ENCODE results near the gene TP63.
A peak's percentile ranks its signal among the peaks of the same experiment; 100 is the strongest.

Gene TP63

GRCh38 chr3:189821262-189821661 is 190.1 kb downstream of the TP63 start:
- DNase-seq (ENCODE audit: low read depth) = no peak

- DNase-seq (ENCODE audit: low read depth) = no peak
These were observed 191.5 kb downstream of the TP63 start for GRCh38 chr3:189822726-189823125.

DNA sequence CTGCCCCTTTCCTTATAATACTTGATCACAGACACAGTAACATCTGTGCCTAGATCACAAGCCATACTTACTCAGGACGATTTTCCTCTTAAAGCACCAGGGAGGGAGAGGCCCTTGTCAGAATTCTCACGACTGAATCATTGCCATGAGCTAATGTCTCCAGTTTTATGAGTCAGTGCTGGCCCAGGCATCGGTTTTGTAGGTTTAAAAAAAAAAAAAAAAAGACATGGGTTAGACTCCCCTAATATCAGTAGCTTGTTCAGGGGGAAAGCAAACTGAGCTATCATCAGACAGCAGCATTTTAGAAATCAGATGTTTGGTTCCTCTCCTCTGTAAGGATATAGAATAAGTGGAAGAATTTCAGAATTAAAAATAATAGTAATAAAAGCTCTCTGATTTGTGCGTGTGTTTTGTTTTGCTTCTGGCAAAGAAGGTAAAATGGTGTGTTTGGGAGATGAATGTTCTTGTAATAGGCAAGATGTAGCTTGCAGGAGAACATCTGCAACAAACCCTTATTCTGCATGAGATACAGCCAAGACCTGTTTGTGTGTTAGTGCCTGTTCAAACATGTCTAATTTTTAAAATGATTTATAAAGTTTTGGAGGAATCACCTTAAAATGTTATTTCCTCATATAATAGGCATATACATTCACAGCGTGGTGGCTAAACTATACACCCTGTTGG is 193.6 kb downstream of the TP63 start:
- DNase-seq (ENCODE audit: low read depth) = peak; percentile 85

GRCh38 chr3:189826566-189826965 is 195.4 kb downstream of the TP63 start:
- no peak for DNase-seq (ENCODE audit: low read depth)

GRCh38 chr3:189827108-189827507 is 195.9 kb downstream of the TP63 start:
- DNase-seq (ENCODE audit: low read depth) = no peak

DNA sequence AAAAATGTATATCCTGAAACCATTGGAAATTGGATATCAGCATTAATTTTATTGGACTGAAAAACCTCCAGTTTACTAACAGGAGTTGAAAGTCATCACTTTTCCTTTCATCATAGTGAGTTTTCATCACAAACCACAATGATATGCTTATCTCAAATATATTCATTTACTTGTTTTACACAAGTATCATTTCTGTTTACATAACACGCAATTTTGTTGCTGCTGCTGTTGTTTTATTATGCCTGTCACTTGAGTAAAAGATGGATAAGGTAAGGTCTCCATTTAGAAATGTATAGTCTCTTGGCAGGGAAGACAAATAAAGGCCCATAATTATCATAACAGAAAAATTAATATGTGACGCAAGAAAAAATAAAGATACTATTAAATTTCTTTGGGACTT is 199.2 kb downstream of the TP63 start:
- no peak for DNase-seq (ENCODE audit: low read depth)

- no peak for DNase-seq (ENCODE audit: low read depth)
These were observed 202.1 kb downstream of the TP63 start for GRCh38 chr3:189833266-189833665.

DNA sequence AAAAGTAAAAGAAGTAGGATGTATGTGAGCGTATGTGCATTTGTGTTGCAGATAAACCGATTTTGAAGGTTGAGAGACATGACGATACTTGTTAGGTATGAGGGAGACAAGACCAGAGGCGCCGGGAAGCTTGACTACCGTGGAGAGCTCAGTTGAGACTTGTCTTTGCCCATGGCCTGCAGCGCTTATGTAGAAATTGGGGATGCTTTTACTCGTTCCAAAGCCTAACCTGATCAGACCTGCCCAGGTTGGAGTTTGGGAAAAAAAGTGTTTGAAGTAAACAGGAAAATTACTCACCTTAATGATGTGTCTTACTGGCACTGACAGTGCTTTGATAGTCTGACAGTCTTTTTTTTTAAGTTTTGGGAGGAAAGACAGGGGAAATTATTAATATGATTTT is 202.8 kb downstream of the TP63 start:
- DNase-seq (ENCODE audit: low read depth) = no peak

DNA sequence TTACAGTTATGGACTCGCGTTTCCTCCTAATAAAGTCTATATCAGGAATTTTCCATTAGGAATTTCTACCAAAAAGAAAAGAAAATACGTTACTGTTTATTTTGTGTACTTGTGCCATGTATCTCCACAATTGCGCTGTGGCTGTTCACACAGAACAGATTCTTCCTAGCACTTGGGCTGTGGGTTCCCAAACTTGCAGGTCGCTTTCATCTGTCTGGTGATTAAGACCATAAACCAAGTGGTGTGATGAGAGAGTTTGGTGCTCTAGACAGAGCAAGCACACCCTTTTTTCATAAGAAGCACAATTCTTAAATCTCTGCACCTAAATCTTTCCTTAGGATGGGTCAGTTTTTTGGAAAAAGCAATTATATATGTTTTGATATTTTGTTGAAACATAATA is 203.3 kb downstream of the TP63 start:
- no peak for DNase-seq (ENCODE audit: low read depth)

- DNase-seq (ENCODE audit: low read depth) = no peak
These were observed 205.6 kb downstream of the TP63 start for GRCh38 chr3:189836795-189837194.

- no peak for DNase-seq (ENCODE audit: low read depth)
These were observed 207.1 kb downstream of the TP63 start for GRCh38 chr3:189838291-189838690.

GRCh38 chr3:189839576-189839975 is 208.4 kb downstream of the TP63 start:
- DNase-seq (ENCODE audit: low read depth) = peak; percentile 73

GRCh38 chr3:189841473-189842205 is 210.4 kb downstream of the TP63 start:
- peak; percentile 47 for DNase-seq (ENCODE audit: low read depth)

- DNase-seq (ENCODE audit: low read depth) = no peak
These were observed 211.8 kb downstream of the TP63 start for GRCh38 chr3:189842681-189843602.

GRCh38 chr3:189845069-189845468 is 213.9 kb downstream of the TP63 start:
- no peak for DNase-seq (ENCODE audit: low read depth)

GRCh38 chr3:189848395-189849040 is 217.3 kb downstream of the TP63 start:
- DNase-seq (ENCODE audit: low read depth) = no peak

- no peak for DNase-seq (ENCODE audit: low read depth)
These were observed 218.1 kb downstream of the TP63 start for GRCh38 chr3:189849262-189849661.

DNA sequence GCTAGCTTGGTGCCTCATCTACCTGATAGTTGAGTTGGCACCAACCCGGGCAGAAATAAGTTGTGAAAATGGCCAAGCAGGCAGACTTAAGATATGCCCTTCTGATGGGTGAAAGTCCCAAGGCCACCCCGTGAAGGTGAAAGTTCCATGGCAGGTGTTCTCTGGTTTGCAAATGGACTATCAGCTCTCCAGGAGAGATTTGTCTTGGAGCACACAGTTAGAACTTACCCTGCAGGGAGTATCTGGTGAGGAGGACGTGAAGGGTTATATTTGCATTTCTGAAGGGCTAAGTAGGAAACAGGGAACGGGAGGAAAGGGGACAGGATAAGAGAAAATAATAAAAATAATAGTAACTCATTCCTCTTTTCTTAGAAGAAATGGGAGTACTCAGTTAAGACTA is 220.5 kb downstream of the TP63 start:
- no peak for DNase-seq (ENCODE audit: low read depth)

GRCh38 chr3:189853906-189854305 is 222.7 kb downstream of the TP63 start:
- DNase-seq (ENCODE audit: low read depth) = no peak

DNA sequence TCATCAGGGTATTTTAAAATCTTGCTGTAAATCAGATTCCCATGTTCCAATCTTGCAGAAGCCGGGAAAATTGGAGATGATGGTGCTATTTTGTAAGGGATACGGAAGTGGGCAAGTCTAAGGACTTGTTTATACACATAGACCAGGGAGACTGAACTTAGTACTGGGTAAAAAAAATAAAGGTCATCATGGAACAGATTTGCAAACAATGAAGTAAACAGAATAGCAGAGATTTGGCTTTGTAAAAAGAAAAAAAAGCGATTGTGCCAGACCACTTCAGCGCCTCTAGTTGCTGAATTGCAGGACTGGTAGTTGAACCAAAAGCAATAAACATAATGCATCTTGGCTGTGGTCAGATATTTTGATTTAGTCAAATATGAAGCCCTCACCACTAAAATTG is 229.1 kb downstream of the TP63 start:
- no peak for DNase-seq (ENCODE audit: low read depth)

- peak; percentile 50 for DNase-seq (ENCODE audit: low read depth)
These were observed 231.3 kb downstream of the TP63 start for GRCh38 chr3:189862385-189862998.

DNA sequence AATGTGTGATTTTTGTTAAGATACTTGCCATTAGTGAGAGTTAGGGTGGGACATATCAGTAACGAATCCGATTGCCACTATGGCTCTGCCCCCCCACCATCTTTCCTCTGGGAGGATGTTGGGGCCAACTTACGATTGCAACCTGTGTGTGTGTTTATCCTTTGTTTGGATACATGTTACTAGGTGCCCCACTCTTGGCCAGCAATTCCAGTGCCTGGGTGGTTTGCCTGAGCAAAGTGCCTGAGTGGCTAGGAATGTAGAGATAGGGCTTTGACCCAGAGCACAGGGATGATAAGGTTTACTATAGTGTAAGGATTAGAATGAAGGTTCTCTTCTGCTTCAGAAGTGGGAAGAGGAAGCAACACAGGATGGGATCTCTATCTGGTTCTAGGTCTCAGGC is 231.8 kb downstream of the TP63 start:
- no peak for DNase-seq (ENCODE audit: low read depth)
